HepG2 (cell line): ENCODE data around the gene MDFIC.

Experiments
- RELA ChIP-seq: sonication (generic); formaldehyde crosslinking; IDR thresholded peaks from 2 replicates; pipeline ENCODE4 v1.4.0; 2020; ENCODE audit warnings: missing genetic modification reagents
- SYNCRIP ChIP-seq: fragments of 200-400 bp; formaldehyde crosslinking; IDR thresholded peaks from 2 replicates; pipeline ENCODE4 v1.6.1; 2018; ENCODE audit warnings: mild to moderate bottlenecking, low read depth, low read length; ENCODE audit not compliant: insufficient read depth

DNA sequence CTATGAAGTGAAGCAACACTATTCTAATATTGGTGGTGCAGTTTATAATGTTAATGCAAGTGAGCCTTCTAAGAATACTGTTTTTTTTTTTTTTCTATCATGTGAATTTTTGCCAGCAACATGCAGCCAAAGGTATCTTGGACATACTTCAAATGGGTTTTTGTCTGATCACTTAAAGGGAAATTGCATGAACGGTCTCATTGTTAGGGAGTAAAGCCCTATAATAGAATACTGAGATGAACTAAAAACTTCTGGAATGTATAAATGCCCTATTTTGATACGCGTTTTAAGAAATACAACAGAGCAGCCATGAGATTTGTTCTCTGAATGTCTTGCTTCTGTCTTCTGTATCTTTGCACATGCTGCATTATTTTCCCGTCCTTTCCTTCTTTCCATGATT, 10.5 kb upstream of the MDFIC start:
- TF ChIP-seq RELA: no peak
- TF ChIP-seq SYNCRIP: no peak
